Measurements from ENCODE around the gene RPS21.
"Not testable (repeated sequence)": the region's sequence is repeated elsewhere in the genome, so short reads cannot be mapped to it uniquely, and the experiment has no call there.

RPS21 gene

GRCh38 chr20:62365814-62366369 is 21.0 kb upstream of the RPS21 start:
- DNase-seq: no peak

GRCh38 chr20:62366370-62367135 is 20.4 kb upstream of the RPS21 start:
- DNase-seq: no peak

- no peak for DNase-seq
Observed at GRCh38 chr20:62367136-62367632, 19.7 kb upstream of the RPS21 start, which contains the start of gene LAMA5. Gene LAMA5, minus strand, starts transcription at chr20:62367312. Its CDS starts 67 bp downstream, at chr20:62367245.

GRCh38 chr20:62367633-62368391 is 19.1 kb upstream of the RPS21 start:
- peak; percentile 33 for DNase-seq

GRCh38 chr20:62368392-62368975 is 18.4 kb upstream of the RPS21 start:
- no peak for DNase-seq

- no peak for DNase-seq
Observed at GRCh38 chr20:62368976-62369814, 17.7 kb upstream of the RPS21 start.

- DNase-seq: no peak
Observed at GRCh38 chr20:62369815-62370114, 17.1 kb upstream of the RPS21 start.

- DNase-seq: no peak
Observed at GRCh38 chr20:62370115-62370806, 16.6 kb upstream of the RPS21 start.

- DNase-seq: no peak
Observed at GRCh38 chr20:62370807-62371587, 15.9 kb upstream of the RPS21 start.

- no peak for DNase-seq
Observed at GRCh38 chr20:62371588-62372041, 15.3 kb upstream of the RPS21 start.

GRCh38 chr20:62372042-62372993 is 14.6 kb upstream of the RPS21 start:
- no peak for DNase-seq

GRCh38 chr20:62373631-62374179 is 13.2 kb upstream of the RPS21 start:
- not testable (repeated sequence) for DNase-seq

GRCh38 chr20:62374331-62375152 is 12.4 kb upstream of the RPS21 start:
- DNase-seq: no peak

- DNase-seq: no peak
Observed at GRCh38 chr20:62376112-62377063, 10.5 kb upstream of the RPS21 start.

- DNase-seq: no peak
Observed at GRCh38 chr20:62377064-62377461, 9.8 kb upstream of the RPS21 start.

GRCh38 chr20:62377615-62378178 is 9.2 kb upstream of the RPS21 start:
- DNase-seq: no peak

GRCh38 chr20:62378215-62378614 is 8.7 kb upstream of the RPS21 start:
- no peak for DNase-seq
